ENCODE measurements around the gene TTC34.

The TTC34 gene

GRCh38 chr1:2587860-2588571, 213.5 kb downstream of the TTC34 start:
- no peak for DNase-seq

GRCh38 chr1:2587071-2587859, 214.2 kb downstream of the TTC34 start:
- peak; percentile 70 for DNase-seq

GRCh38 chr1:2586154-2587070, 215.1 kb downstream of the TTC34 start, which contains the start of gene PRXL2B:
TSS of gene PRXL2B (plus strand) at chr1:2586777. CDS start at chr1:2586886, 109 bp downstream.
- DNase-seq: peak; percentile 93
